NCI-H2196 (cell line): ENCODE results near the gene PIGT.
"Not testable (repeated sequence)": the region's sequence is repeated elsewhere in the genome, so short reads cannot be mapped to it uniquely, and the experiment has no call there.

Experiments
- DNase-seq: peaks from one replicate; lab custom pipeline; 2025; ENCODE audit not compliant: unreplicated experiment; lab: John Stamatoyannopoulos, UW

PIGT gene

DNA sequence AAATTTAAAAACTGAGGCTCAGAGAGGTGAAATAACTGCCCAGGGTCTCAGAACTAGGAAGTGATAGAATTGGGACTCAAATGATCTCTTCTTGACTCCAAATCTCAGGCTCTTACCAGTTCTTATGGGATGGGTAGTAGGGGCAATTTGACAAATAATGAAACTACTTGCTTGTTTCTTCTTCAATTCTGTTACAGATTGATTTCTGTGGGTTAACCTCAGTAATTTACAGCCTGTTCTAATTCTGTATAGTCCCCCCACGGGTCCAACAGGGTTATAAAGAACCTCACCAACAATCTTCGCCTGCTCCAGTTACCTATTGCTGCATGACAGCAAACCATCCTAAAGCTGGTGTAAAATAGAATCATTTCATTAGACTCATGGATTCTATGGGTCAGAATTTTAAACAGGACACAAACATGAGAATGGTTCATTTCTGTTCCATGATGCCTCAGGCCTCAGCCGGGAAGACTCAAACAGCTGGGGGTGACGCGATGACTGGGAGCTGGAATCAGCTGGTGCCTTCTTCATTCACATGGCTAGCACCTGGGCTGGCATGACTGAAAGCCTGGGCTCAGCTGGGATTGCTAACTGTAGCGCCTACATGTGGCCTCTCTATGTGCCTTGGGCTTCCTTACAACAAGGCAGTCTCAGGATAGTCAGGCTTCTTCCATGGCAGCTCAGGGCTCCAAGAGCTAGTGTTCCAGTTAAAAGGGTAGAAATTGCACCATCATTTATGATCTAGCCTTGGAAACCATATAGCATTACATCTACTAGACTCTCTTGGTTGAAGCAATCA, 47.0 kb downstream of the PIGT start:
- no peak for DNase-seq

DNA sequence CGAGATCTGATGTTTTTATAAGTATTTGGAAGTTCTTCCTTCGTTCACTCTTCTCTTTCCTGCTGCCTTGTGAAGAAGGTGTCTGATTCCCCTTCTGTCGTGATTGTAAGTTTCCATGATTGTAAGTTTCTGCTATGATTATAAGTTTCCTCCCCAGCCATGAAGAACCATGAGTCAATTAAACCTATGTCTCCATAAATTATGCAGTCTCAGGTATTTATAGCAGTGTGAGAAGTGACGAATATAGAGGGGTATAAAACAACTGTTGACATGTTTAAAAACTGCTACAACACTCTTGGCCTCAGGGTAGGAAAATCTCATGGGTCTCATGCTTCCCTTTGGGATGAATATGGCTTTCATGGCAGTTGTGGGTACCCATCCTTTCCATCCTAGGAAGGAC, 47.8 kb downstream of the PIGT start:
- no peak for DNase-seq

GRCh38 chr20:45465491-45466266, 49.7 kb downstream of the PIGT start:
- no peak for DNase-seq

- DNase-seq, result no peak
Measured at GRCh38 chr20:45467172-45467571, 51.2 kb downstream of the PIGT start.

DNA sequence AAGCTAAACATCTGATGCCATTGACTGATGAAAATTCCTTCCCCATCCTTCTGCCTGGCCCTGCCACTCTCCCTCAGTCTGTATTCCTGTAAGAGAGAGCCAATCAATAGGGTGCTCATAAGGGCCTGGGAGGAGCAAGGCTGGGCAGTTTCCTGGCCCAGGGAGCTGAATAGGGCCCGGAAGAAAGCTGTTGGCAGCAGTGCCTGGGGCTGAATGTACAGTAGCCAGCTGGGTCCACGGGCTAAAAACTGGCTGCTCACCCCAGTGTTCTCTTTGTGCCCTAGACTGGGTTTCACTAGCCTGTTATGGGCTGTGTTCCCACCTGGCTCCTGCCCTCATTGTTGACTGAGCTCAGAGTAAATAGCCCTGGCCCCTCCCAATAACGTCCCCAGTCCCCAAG, 51.9 kb downstream of the PIGT start:
- DNase-seq, result peak; percentile 77

- peak; percentile 74 for DNase-seq
Measured at GRCh38 chr20:45469336-45470261, 53.7 kb downstream of the PIGT start, which contains the start of gene WFDC2. Gene WFDC2, plus strand, starts transcription at chr20:45469753. Its CDS starts 29 bp downstream, at chr20:45469782.

GRCh38 chr20:45470262-45470931, 54.5 kb downstream of the PIGT start:
- DNase-seq, result peak; percentile 74

- peak; percentile 33 for DNase-seq
Measured at GRCh38 chr20:45470937-45471336, 55.0 kb downstream of the PIGT start.

DNA sequence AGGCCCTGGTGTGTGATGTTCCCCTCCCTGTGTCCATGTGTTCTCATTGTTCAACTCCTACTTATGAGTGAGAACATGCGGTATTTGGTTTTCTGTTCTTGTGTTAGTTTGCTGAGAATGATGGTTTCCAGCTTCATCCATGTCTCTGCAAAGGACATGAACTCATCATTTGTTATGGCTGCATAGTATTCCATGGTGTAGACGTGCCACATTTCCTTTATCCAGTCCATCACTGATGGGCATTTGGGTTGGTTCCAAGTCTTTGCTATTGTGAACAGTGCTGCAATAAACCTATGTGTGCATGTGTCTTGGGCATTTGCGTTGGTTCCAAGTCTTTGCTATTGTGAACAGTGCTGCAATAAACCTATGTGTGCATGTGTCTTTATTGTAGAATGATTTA, 56.3 kb downstream of the PIGT start:
- DNase-seq, result not testable (repeated sequence)
